ENCODE data around the gene SYT14.
"Not testable (repeated sequence)": the region's sequence is repeated elsewhere in the genome, so short reads cannot be mapped to it uniquely, and the experiment has no call there.

The SYT14 gene

GRCh38 chr1:209937996-209938959, at the start of gene SYT14:
Gene SYT14 (plus strand): TSS chr1:209938217. CDS start chr1:209938265, 48 bp downstream.
- TF ChIP-seq CTCF (IDR thresholded peaks at IDR 0.05; ENCODE audit: extremely low read depth, missing control alignments) = no peak
- DNase-seq (ENCODE audit: low spot score) = peak; percentile 25

GRCh38 chr1:209888291-209889076, 49.5 kb upstream of the SYT14 start:
- DNase-seq (ENCODE audit: low spot score) = not testable (repeated sequence)

- TF ChIP-seq CTCF (IDR thresholded peaks at IDR 0.05; ENCODE audit: extremely low read depth, missing control alignments) = no peak
- DNase-seq (ENCODE audit: low spot score) = no peak
Measured at GRCh38 chr1:209889077-209889418, 49.0 kb upstream of the SYT14 start.

- TF ChIP-seq CTCF (IDR thresholded peaks at IDR 0.05; ENCODE audit: extremely low read depth, missing control alignments) = no peak
- DNase-seq (ENCODE audit: low spot score) = no peak
Measured at GRCh38 chr1:209890641-209891330, 47.2 kb upstream of the SYT14 start.

GRCh38 chr1:209893751-209894150, 44.3 kb upstream of the SYT14 start:
- DNase-seq (ENCODE audit: low spot score) = no peak
- TF ChIP-seq CTCF (IDR thresholded peaks at IDR 0.05; ENCODE audit: extremely low read depth, missing control alignments) = no peak

GRCh38 chr1:209895709-209896108, 42.3 kb upstream of the SYT14 start:
- TF ChIP-seq CTCF (IDR thresholded peaks at IDR 0.05; ENCODE audit: extremely low read depth, missing control alignments) = no peak

GRCh38 chr1:209896346-209896745, 41.7 kb upstream of the SYT14 start:
- no peak for DNase-seq (ENCODE audit: low spot score)
- TF ChIP-seq CTCF (IDR thresholded peaks at IDR 0.05; ENCODE audit: extremely low read depth, missing control alignments) = no peak

More at GRCh38 chr1:209895709-209896108, 42.3 kb upstream of the SYT14 start:
- DNase-seq (ENCODE audit: low spot score) = no peak

- DNase-seq (ENCODE audit: low spot score) = not testable (repeated sequence)
Measured at GRCh38 chr1:209898271-209898670, 39.7 kb upstream of the SYT14 start.

- not testable (repeated sequence) for DNase-seq (ENCODE audit: low spot score)
Measured at GRCh38 chr1:209898851-209899250, 39.2 kb upstream of the SYT14 start.

Measured in GM20000 (cell line).